Right kidney (tissue), 1 donor: ENCODE results near the gene NCAPH2.

ENCODE experiments used
- DNase-seq: peaks from one replicate; pipeline ENCODE4 v3.0.0-alpha.2; 2016

Gene NCAPH2

DNA sequence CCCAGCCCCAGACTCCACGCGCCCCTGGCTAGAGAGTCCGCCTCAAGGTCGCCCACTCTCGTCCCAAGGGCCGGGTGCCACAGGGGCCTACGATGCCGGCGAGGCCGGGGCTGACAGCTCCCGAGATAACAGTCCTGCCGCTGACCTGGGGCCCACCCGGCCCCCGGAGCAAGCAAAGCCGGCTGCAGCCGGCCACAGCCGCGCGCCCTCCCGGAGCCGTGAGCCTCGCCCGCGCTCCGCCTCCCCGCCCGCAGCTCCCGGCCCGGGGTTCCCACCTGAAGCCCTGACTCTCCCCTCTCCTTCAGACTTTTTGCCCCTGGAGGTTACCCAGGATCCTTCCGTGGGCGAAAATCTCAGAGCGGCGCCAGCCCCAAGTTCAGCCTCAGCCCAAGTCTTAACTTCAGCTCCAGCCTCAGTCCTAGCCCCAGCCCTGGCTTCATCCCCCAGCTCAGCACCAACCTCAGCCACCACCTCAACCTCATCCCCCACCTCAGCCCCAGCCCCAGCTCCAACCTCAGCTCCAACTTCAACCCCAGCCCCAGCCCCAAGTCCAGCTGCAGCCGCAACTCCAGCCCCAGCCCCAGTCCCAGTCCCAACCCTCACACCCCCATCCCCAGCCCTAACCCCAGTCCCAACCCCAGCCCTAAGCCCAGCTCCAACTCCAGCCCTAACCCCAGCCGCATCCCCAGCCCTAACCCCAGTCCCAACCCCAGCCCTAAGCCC lies 39.4 kb downstream of the NCAPH2 start:
- peak; percentile 49 for DNase-seq

DNA sequence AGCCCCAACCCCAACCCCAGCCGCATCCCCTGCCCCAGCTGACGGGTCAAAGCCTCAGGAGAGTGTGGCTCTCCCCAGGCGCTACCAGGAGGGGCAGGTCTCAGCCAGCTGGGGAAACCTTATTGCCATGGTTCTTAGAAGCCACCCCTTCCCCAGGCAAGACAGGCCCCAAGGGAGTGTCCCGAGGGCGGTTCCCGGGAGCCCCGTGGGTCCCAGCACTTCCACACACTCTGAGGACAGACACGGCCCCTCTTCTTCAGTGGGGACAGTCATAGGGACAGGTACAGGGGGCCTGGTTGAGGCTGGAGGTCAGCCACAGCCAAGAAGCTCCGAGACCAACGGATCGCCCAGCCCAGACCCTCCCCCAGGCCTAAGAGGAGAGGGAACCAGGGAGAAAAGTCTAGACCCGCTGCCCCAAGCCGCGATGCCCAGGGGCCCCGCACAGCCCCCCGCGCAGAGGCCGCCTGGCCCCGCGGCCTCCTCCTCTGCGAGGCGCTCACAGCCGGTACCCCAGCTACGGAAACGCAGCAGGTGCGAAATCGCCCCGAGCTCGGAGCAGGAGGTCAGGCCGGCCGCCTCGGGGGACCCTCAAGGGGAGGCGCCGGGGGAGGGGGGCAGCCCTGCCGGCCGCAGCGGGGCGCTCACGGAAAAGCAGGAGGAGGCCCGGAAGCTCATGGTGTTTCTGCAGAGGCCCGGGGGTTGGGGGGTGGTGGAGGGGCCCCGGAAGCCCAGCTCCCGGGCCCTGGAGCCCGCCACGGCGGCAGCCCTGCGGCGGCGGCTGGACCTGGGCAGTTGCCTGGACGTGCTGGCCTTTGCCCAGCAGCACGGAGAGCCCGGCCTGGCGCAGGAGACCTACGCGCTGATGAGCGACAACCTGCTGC lies 40.3 kb downstream of the NCAPH2 start:
- no peak for DNase-seq

DNA sequence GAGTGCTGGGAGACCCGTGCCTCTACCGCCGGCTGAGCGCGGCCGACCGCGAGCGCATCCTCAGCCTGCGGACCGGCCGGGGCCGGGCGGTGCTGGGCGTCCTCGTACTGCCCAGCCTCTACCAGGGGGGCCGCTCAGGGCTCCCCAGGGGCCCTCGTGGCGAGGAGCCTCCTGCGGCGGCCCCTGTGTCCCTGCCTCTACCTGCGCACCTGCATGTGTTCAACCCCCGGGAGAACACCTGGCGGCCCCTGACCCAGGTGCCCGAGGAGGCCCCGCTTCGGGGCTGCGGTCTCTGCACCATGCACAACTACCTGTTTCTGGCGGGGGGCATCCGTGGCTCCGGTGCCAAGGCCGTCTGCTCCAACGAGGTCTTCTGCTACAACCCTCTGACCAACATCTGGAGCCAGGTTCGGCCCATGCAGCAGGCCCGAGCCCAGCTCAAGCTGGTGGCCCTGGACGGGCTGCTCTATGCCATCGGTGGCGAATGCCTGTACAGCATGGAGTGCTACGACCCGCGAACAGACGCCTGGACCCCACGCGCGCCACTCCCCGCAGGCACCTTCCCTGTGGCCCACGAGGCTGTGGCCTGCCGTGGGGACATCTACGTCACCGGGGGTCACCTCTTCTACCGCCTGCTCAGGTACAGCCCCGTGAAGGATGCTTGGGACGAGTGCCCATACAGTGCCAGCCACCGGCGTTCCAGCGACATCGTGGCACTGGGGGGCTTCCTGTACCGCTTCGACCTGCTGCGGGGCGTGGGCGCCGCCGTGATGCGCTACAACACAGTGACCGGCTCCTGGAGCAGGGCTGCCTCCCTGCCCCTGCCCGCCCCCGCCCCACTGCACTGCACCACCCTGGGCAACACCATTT lies 41.1 kb downstream of the NCAPH2 start:
- DNase-seq = no peak

DNA sequence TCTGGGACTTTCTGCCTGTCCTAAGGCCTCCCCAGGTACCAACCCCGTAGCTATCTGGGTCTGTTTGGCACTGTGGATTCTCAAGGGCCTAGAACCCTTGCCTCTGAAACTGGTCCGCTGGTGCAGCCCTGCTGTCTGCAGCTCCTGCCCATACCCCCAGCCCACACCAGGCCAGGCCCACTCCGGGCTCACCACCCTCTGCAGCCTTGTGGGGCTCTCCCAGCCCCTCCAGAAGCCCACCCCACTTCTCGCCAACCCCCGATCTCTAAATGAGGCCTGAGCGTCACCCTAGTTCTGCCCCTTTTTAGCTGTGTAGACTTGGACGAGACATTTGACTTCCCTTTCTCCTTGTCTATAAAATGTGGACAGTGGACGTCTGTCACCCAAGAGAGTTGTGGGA lies 42.4 kb downstream of the NCAPH2 start:
- no peak for DNase-seq

DNA sequence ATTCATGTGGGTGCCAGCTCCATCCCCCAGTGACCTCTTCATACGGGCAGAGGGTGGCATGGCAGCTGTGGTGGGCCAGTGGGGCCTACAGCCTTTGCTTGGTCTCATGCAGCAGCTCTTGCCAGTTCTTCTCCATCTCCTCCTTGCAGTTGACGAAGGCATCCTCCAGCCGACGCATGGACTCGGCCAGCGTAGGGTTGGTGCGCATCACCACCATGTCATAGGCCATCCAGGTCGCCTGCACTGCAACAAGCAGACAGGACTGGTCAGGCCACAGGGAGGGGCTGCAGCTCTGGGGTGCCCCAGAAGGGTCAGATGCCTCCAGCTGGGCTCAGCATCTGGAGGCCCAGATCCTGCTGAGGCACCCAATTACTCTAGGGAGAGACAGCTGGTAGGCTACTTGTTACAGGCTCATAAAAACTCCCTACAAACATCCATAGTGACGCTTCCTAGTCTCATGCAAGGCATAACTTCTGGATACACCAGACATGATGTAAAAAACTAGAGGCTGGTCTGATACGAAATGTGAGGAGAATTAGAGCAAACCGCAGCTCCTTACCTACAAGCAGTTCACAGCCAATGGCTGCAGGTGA lies 43.2 kb downstream of the NCAPH2 start:
- no peak for DNase-seq

DNA sequence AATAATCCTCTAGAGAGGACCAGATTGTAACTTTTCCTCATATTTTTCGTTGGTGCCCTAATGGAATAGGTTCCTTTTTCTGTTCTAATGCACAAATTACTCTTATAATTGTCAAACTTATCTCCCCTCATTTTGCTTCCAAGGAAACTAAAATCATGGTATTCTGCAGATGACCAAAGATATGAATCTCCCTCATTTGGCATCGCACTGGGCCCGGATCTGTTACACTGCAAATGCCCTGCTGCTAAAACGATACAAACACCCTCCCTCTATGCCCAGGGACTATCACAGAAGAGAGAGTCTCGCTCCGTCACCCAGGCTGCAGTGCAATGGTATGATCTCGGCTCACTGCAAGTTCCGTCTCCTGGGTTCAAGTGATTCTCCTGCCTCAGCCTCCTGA lies 45.3 kb downstream of the NCAPH2 start:
- no peak for DNase-seq

DNA sequence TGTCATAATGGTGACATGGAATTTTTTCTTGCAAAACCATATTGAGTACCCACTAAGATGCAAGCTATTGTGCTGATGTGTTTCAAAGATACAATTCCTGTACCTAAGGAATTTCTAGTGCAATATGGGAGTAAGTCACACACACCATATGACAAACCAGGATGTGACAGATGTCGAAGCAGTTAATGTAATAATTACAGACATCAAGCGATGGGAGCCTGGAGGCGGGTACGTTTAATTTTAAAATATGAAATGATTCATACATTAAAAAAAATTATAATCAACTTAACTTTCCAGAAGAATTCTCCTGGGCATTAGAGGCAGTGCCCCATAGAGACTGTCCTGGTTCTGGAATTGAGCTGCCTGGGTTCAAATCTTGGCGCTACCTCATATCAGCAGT lies 48.7 kb downstream of the NCAPH2 start:
- no peak for DNase-seq

DNA sequence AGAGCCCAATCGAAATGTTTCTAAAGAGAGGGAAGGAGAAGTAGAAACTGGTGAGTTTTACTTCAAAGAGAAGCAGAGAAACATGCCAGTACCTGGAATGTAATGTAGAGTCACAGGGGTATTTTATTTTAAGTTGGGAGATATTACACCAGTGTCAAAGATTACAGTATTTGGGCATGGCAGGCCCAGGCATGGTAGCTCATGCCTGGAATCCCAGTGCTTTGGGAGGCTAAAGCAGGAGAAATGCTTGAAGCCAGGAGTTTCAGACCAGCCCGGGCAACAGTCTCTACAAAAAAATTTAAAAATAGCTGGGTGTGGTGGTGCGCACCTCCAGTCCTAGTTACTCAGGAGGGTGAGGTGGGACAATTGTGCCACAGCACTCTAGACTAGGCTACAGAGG lies 52.0 kb downstream of the NCAPH2 start:
- DNase-seq = no peak

DNA sequence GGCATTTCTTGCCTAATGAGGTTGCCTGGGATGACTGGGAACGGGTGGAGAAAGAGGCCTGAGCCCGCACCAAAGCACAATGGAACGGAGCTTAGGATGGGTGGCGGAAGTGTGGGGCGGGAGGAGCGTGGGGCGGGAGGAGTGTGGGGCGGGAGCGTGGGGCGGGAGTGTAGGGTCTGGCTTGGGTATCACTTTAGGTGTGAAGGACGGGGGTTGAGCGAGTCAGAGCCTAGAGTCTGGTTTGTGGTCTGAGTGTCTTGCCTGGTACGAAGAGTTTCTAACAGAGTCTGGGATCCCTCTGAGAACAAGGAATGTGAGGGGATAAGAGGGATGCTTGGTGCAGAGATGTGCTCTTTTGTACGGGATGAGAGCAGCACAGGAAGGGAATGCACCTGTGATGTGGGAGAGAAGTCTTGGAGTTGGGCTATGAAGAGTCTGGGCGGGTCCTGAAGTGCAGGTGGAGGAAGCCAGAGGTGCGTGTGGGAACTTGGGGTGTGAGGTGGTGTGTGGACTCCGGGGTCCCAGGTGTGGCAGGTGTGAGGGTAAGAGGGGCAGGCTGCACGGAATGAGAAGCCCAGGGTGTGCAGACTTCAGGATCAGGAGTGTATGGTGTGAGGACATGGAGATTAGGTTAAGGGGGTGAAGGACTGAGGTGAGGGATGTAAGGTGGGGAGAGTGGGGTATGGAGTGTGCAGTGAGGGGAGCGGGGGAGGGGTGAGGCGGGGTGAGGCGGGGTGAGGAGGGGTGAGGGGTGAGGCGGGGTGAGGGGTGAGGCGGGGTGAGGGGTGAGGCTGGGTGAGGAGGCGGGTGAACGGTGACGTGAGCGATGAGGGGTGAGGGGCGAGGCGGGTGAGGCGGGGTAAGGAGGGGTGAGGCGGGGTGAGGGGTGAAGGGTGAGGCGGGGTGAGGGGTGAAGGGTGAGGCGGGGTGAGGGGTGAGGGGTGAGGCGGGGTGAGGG lies 53.7 kb downstream of the NCAPH2 start:
- no peak for DNase-seq

DNA sequence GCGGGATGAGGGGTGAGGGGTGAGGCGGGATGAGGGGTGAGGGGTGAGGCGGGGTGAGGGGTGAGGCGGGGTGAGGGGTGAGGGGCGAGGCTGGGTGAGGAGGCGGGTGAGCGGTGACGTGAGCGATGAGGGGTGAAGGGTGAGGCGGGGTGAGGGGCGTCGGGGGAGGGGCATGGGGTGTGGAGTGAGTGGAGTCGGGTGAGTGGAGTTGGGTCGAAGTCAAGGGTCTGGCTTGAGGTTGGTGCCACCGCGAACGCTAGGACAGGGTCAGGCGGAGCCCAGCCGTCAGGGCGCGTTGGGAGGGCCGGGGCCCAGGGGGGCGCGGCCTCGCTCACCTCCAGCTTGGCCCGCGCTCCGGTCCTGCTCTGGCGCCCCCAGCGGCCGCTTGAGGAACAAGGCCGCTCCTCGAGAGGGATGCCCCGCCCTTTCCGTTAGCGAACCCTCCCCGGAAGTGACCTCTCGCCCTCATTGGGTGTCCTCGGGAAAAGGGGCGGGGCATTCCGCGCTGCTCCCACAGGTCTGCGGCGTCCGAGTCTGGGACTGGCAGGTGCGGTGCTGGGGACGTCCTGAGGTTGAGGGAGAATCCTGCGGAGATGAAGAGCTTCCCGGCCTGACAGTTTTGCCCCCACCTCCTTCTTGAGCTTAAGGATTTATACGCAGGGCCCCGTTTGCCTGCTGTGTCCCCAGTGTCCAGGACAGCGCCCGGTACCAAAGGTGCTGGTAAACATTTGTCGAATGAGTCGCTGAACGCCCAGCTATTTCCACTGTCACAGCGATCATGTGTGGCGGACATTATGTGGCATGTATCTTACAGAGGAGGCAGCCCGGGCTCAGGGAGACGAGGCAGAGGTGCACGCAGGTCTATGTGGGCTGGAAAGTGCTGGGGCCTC lies 54.7 kb downstream of the NCAPH2 start, which contains the start of gene SYCE3:
SYCE3 (minus strand) TSS at position 397 of the 890 bp plus-strand sequence. CDS start 6,514 bp downstream, outside the sequence.
- DNase-seq = peak; percentile 91

DNA sequence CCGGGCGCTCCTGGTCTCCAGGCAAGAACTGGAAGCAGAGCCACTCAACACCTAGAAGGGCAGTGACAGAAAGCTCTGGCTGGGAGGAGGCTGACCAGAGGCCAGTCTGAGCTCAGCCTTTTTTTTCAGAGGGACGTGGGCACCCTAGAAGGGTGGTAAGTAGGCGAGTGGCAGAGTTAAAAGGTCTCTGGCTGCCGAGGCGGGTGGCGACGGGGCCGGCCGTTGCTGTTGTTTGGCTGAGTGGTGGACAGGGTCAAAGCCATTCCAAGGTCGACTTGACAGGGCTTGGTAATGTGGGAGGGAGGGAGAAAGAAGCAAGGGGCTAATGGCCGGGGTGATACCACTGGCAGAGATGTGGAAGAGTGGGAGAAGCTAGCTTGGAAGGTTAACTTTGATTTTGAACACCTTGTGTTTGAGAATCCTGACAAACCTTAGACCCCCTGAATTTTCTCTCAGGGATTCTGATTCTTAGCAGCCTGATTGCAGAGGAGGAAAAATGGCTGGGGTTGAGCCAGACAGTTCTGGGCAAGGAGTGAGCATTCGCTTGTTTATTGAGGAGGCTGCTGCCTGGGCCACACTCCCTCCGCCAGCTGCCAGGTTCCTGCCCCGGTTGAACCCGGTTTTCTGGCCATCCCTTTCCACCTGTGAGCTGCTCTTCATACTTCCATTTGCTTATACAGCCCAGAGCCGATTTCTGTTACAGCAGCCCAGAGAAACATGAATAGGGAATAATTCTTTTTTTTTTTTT lies 55.6 kb downstream of the NCAPH2 start:
- DNase-seq = no peak

DNA sequence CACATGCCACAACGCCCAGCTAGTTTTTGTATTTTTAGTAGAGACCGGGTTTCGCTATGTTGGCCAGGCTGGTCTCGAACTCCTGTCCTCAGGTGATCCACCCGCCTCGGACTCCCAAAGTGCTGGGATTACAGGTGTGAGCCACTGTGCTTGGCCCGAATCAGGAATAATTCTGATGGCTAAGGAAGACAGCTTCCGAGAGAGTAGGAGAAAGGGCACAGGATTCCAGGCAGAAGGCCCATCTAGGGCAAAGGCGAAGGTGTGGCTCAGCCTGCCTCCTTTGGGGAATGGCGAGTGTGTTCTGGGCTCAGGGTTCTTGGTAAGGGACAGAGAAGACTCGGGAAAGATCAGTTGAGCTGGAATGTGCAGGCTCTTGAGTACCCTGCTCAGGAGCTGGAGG lies 56.3 kb downstream of the NCAPH2 start:
- no peak for DNase-seq

DNA sequence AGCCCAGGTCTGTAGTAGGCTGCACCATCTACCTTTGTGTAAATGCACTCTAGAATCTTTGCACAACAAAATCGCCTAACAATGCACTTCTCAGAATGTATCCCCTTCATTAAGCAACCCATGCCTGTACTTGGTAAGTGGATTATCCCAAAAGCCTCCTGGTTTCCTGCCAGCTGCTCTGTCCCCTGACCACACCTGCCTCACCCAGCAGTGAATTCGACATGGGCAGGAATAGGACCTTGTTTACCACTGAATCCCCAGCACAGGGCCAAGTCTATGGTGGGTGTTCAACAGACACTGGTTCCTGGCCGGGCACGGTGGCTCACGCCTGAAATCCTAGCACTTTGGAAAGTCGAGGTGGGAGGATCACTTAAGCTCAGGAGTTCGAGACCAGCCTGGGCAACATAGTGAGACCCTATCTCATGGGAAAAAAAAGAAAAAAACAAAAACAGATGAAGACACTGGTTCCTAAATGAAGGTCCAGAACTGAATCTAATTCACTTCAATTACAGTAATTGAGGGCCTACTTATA lies 59.8 kb downstream of the NCAPH2 start:
- no peak for DNase-seq

DNA sequence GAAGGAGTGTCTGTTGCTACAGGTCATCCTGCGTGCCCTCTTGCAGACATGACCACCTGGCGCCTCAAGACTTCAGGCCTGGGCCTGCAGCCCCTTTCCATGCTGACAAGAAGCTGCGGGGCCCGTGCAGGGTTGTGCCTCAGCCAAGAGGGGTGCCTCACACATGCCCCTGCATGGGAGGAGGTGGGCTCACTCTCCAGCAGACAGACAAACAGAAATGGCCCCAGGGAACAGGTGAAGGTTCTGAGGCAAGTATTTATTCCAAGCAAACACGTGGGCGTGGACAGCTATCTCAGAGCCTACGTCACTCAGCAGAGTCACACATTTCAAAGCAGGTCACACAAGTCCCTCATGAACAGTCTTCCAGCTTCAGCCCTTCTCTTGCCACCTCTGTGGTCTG lies 60.6 kb downstream of the NCAPH2 start:
- no peak for DNase-seq

DNA sequence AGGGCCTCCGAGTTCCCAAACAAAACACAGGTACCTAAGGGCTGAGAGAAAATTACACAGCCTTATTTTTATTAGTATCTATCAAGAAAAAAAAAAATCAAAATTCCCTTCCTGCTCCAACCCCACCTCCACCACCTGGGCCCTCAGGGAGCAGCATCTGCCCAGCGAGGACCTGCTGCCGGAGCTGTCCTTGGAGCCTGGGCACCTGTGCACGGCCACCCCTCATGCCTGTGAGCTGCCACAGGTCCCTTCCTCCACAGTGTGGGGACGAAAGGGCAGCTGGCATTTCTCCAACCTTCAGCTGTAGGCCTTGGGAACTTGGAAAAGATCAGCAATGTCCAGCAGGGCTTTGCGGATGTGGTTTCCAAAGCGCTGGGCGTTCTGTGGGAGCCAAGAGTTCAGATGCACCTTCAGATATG lies 61.0 kb downstream of the NCAPH2 start:
- no peak for DNase-seq

DNA sequence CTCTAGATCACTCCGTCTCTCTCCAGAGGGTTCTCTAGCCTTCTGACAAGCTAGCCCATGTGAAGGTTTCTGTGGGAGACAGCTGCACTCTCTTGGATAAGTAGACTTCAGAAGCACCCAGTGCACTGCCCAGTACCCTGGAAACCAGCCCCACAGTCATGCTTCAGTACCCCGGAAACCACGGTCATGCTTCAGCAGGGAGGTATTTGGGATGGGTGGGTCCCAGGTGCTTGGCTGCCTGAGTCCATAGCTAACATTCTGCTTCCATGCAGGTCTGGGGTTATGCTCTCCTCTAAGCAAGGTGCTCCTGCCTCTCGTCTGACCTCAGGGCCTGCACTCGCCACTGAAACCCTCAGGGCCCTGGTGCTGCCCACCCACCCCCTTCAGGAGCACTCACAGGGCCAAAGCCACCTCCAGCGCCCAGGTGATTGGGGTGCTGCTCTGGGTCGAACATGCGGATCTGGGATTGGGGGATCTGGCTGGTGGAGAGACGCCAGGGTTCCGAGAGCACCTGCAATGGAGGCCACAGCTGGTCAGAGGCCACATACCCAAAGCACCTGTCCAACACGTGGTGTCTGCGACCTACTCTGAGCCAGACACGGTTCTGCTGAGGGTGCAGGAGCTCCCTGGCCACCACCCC lies 62.0 kb downstream of the NCAPH2 start:
- DNase-seq = no peak

DNA sequence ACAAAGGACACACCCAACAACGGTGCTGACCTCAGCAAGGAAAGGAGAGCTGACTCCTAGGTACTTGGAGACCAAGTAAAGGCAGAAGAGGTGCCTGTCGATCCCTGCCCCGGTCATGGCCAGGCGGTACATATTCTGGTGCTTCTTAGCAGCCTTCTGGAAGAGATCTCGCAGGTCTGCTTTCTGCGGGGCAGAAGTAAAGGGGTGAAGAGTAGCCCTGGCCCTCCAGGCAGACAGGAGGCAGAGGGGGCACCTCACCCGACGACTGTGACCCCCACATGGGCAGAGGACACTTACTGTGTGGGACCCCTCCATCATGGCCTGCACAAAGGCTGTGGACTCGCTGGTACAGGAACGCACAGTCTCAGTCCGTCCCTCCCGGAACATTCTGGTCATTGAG lies 62.8 kb downstream of the NCAPH2 start:
- DNase-seq = no peak
